Trophoblast cell (in vitro differentiated cells and primary cell): ENCODE measurements around the gene TMEM223.
"Not testable (repeated sequence)": the region's sequence is repeated elsewhere in the genome, so short reads cannot be mapped to it uniquely, and the experiment has no call there.

Experiments
- DNase-seq, 2 donors: peaks; one replicate each; pipeline ENCODE4 v3.0.0-alpha.2; 2016
- H2AFZ ChIP-seq: 2 replicates; pipeline ENCODE4 v1.6.1; 2013; ENCODE audit warnings: low read length, moderate library complexity, mild to moderate bottlenecking; ENCODE audit not compliant: insufficient read depth, poor library complexity
- H2AK5ac ChIP-seq: 2 replicates; pipeline ENCODE4 v1.6.1; 2013; ENCODE audit warnings: mild to moderate bottlenecking, low read length
- H2BK120ac ChIP-seq: 2 replicates; pipeline ENCODE4 v1.6.1; 2013; ENCODE audit warnings: low read length, mild to moderate bottlenecking, moderate library complexity; ENCODE audit not compliant: insufficient read depth, poor library complexity
- H2BK12ac ChIP-seq: 2 replicates; pipeline ENCODE4 v1.6.1; 2013; ENCODE audit warnings: mild to moderate bottlenecking, low read length, moderate library complexity
- H2BK5ac ChIP-seq: 2 replicates; pipeline ENCODE4 v1.6.1; 2013; ENCODE audit warnings: low read length, low read depth, moderate library complexity, mild to moderate bottlenecking; ENCODE audit not compliant: poor library complexity
- H3K14ac ChIP-seq: 2 replicates; pipeline ENCODE4 v1.6.1; 2013; ENCODE audit warnings: mild to moderate bottlenecking, low read length
- H3K18ac ChIP-seq: 2 replicates; pipeline ENCODE4 v1.6.1; 2013; ENCODE audit warnings: mild to moderate bottlenecking, low read length
- H3K23ac ChIP-seq: 2 replicates; pipeline ENCODE4 v1.6.1; 2013; ENCODE audit warnings: low read length
- H3K27ac ChIP-seq: 2 replicates; pipeline ENCODE4 v1.5.1; 2013; ENCODE audit warnings: low read depth, mild to moderate bottlenecking, inconsistent platforms, low read length, moderate library complexity
- H3K27me3 ChIP-seq: 2 replicates; pipeline ENCODE4 v1.6.1; 2013; ENCODE audit warnings: inconsistent platforms, mild to moderate bottlenecking, low read length, moderate library complexity; ENCODE audit not compliant: insufficient read depth
- H3K36me3 ChIP-seq, 2 experiments: 1 replicate in 1 of 2; 2 replicates in 1 of 2; pipeline ENCODE4 v1.6.1; 2013; ENCODE audit warnings: low read length in 2 of 2, mild to moderate bottlenecking in 2 of 2, moderate library complexity in 1 of 2; ENCODE audit not compliant: insufficient read depth in 2 of 2, control insufficient read depth in 1 of 2
- H3K4ac ChIP-seq: 2 replicates; pipeline ENCODE4 v1.6.1; 2013; ENCODE audit warnings: low read depth, mild to moderate bottlenecking, low read length, moderate library complexity
- H3K4me1 ChIP-seq, 2 experiments: 1 replicate in 1 of 2; 2 replicates in 1 of 2; pipeline ENCODE4 v1.6.1; 2013; ENCODE audit warnings: low read length in 2 of 2, mild to moderate bottlenecking in 2 of 2, moderate library complexity in 1 of 2; ENCODE audit not compliant: insufficient read depth in 2 of 2, control insufficient read depth in 1 of 2
- H3K4me2 ChIP-seq: 2 replicates; pipeline ENCODE4 v1.6.1; 2013; ENCODE audit warnings: inconsistent platforms, mild to moderate bottlenecking, low read length, moderate library complexity
- H3K4me3 ChIP-seq: 2 replicates; pipeline ENCODE4 v1.5.1; 2013; ENCODE audit warnings: mild to moderate bottlenecking, low read depth, low read length, inconsistent platforms
- H3K79me1 ChIP-seq: one replicate; pipeline ENCODE4 v1.6.1; 2013; ENCODE audit warnings: low read length
- H3K79me2 ChIP-seq: 2 replicates; pipeline ENCODE4 v1.6.1; 2013; ENCODE audit warnings: low read length, mild to moderate bottlenecking; ENCODE audit not compliant: control insufficient read depth, insufficient read depth, poor library complexity
- H3K9ac ChIP-seq: 2 replicates; pipeline ENCODE4 v1.6.1; 2013; ENCODE audit warnings: mild to moderate bottlenecking, low read length
- H3K9me3 ChIP-seq: 2 replicates; pipeline ENCODE4 v1.6.1; 2013; ENCODE audit warnings: low read depth, mild to moderate bottlenecking, control low read depth, inconsistent platforms, low read length; ENCODE audit not compliant: insufficient read depth
- H4K12ac ChIP-seq: 2 replicates; pipeline ENCODE4 v1.6.1; 2013; ENCODE audit warnings: low read depth, mild to moderate bottlenecking, low read length, moderate library complexity
- H4K8ac ChIP-seq: 2 replicates; pipeline ENCODE4 v1.6.1; 2013; ENCODE audit warnings: low read depth, mild to moderate bottlenecking, low read length, moderate library complexity
- H4K91ac ChIP-seq: one replicate; pipeline ENCODE4 v1.6.1; 2013; ENCODE audit warnings: low read depth, mild to moderate bottlenecking, low read length, moderate library complexity
- WGBS: extraction: QIAGEN DNeasy Blood & Tissue Kit; methylation state at CpG from one replicate; pipeline ENCODE4 v1.1.7; 2013; ENCODE audit warnings: missing lambda C conversion rate; ENCODE audit not compliant: insufficient read length, insufficient coverage; ENCODE audit errors: extremely low coverage; 5-methylcytosine and 5-hydroxymethylcytosine counted together

The TMEM223 gene

DNA sequence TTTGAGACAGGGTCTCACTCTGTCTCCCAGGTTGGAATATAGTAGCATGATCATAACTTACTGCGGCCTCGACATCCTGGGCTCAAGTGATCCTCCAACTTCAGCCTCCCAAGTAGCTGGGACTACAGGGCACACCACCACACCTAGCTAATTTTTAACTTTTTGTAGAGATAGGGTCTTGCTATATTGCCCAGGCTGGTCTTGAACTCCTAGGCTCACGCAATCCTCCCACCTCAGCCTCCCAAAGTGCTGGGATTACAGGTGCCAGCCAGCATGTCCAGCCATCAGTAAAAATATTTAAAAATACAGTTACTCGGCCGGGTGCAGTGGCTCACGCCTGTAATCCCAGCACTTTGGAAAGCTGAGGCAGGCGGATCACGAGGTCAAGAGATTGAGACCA is 36.3 kb upstream of the TMEM223 start:
- not testable (repeated sequence) for H2AFZ ChIP-seq, H3K18ac ChIP-seq, H3K23ac ChIP-seq, H4K8ac ChIP-seq, H3K27ac ChIP-seq, H3K27me3 ChIP-seq, H2BK120ac ChIP-seq, H3K4ac ChIP-seq, H2BK5ac ChIP-seq, DNase-seq, H3K14ac ChIP-seq, H4K91ac ChIP-seq, H3K9ac ChIP-seq, H3K9me3 ChIP-seq, H3K4me1 ChIP-seq, H4K12ac ChIP-seq, H2AK5ac ChIP-seq, H3K4me3 ChIP-seq, H2BK12ac ChIP-seq, H3K4me2 ChIP-seq
- H3K79me1 ChIP-seq = peaks cover 15% of the 10 kb centered on the region
- no CpG with 5 or more reads among the region's 8 CpGs for WGBS
- peaks cover 17% of the 10 kb centered on the region for H3K79me2 ChIP-seq
- H3K36me3 ChIP-seq = peaks cover 44 to 51% of the 10 kb centered on the region in 2 experiments

DNA sequence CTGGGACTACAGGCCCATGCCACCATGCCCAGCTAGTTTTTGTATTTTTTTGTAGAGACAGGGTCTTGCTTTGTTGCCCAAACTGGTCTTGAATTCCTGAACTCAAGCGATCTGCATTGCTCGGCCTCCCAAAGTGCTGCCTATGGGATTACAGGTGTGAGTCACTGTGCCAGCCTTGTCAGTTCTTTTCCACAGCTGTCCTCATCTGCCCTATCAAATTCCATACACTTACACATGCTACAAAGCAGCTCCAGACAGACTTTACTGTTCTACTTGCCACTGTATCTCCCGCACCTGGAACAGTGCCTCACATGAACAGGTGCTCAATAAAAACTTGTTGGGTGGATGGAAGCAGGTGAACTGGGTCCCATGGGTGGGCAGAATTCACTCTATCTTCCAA is 31.9 kb upstream of the TMEM223 start:
- H4K8ac ChIP-seq = no peak overlapping the region
- H2BK120ac ChIP-seq = no peak overlapping the region
- no CpG with 5 or more reads among the region's 3 CpGs for WGBS
- H3K14ac ChIP-seq = no peak overlapping the region
- no peaks in the 10 kb centered on the region for H3K79me2 ChIP-seq
- no peak overlapping the region for H3K4me2 ChIP-seq
- peaks cover 70 to 78% of the 10 kb centered on the region in 2 experiments for H3K36me3 ChIP-seq
- H3K27me3 ChIP-seq = no peaks in the 10 kb centered on the region
- no peak overlapping the region for H3K4ac ChIP-seq
- no peak overlapping the region for H3K23ac ChIP-seq
- H4K12ac ChIP-seq = no peak overlapping the region
- DNase-seq = no peak
- H3K18ac ChIP-seq = no peak overlapping the region
- H2AFZ ChIP-seq = no peak overlapping the region
- no peaks in the 10 kb centered on the region for H3K79me1 ChIP-seq
- no peaks in the 10 kb centered on the region for H3K4me1 ChIP-seq
- no peak overlapping the region for H3K27ac ChIP-seq
- no peak overlapping the region for H2AK5ac ChIP-seq
- no peaks in the 10 kb centered on the region for H3K9me3 ChIP-seq
- no peak overlapping the region for H3K4me3 ChIP-seq
- no peak overlapping the region for H4K91ac ChIP-seq
- H2BK12ac ChIP-seq = no peak overlapping the region
- no peak overlapping the region for H3K9ac ChIP-seq
- no peak overlapping the region for H2BK5ac ChIP-seq

DNA sequence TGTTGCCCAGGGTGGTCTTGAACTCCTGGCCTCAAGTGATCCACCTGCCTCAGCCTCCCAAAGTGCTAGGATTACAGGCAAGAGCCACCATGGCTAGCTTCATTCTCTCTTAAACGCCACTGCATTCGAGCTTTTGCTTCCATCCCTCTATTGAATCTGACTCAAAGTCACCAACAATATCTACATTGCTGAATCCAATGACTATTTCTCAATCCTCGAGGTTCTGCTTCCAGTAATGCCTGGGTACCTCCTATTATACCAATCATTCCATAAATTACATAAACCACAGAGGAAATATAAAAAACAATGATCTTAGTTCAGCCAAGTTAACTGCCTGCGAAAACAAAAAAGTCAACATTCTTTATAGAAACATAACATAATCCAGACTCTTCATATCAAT is 25.3 kb upstream of the TMEM223 start:
- Histone ChIP-seq H4K12ac (no peak overlapping the region), H3K4me2 (no peak overlapping the region), H3K18ac (no peak overlapping the region), H3K9me3 (no peaks in the 10 kb centered on the region), H2AFZ (no peak overlapping the region), H3K27me3 (no peaks in the 10 kb centered on the region), H3K79me2 (no peaks in the 10 kb centered on the region), H3K36me3 (peaks cover 48 to 51% of the 10 kb centered on the region in 2 experiments), H3K27ac (no peak overlapping the region), H4K8ac (no peak overlapping the region), H4K91ac (no peak overlapping the region), H2BK120ac (no peak overlapping the region), H3K4me3 (no peak overlapping the region), H3K14ac (no peak overlapping the region), H3K4me1 (no peaks in the 10 kb centered on the region), H2BK5ac (no peak overlapping the region), H3K9ac (no peak overlapping the region), H3K23ac (no peak overlapping the region), H3K79me1 (no peaks in the 10 kb centered on the region), H2BK12ac (no peak overlapping the region), H2AK5ac (no peak overlapping the region), H3K4ac (no peak overlapping the region)
- DNase-seq = no peak
- WGBS = no CpG with 5 or more reads among the region's 4 CpGs

DNA sequence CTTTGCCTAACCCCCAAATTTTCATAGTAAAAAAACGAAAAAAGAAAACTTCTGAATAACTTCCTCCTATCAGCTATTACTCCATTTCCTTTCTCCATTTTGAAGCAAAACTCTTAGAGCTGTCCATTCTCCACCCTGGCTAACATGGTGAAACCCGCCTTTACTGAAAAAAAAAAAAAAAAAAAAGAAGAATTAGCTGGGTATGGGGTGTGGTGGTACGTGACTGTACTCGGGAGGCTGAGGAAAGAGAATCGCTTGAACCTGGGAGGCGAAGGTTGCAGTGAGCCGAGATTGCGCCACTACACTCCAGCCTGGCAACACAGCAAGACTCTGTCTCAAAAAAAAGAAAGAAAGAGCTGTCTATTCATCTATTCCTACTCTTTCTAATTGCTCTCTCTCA is 24.8 kb upstream of the TMEM223 start:
- no peak for DNase-seq
- Histone ChIP-seq H3K9me3 (no peaks in the 10 kb centered on the region), H2BK12ac (no peak overlapping the region), H3K4ac (no peak overlapping the region), H3K4me2 (no peak overlapping the region), H2BK120ac (no peak overlapping the region), H3K79me1 (no peaks in the 10 kb centered on the region), H3K36me3 (peaks cover 42 to 46% of the 10 kb centered on the region in 2 experiments), H4K91ac (no peak overlapping the region), H3K14ac (no peak overlapping the region), H3K27me3 (no peaks in the 10 kb centered on the region), H2AFZ (no peak overlapping the region), H3K23ac (no peak overlapping the region), H3K18ac (no peak overlapping the region), H3K9ac (no peak overlapping the region), H3K79me2 (no peaks in the 10 kb centered on the region), H2BK5ac (no peak overlapping the region), H3K27ac (no peak overlapping the region), H4K8ac (no peak overlapping the region), H3K4me3 (no peak overlapping the region), H3K4me1 (no peaks in the 10 kb centered on the region), H2AK5ac (no peak overlapping the region), H4K12ac (no peak overlapping the region)
- WGBS = no CpG with 5 or more reads among the region's 8 CpGs
